CD4-positive, alpha-beta T cell treated with Interleukin-4 for 1 hour (primary cell): Measurements from ENCODE around the gene SIK2.

Source experiments
- DNase-seq, 2 donors: peaks; one replicate each; pipeline ENCODE4 v3.0.0-alpha.2; 2020 to 2022

Gene SIK2

GRCh38 chr11:111582881-111583280 lies 19.4 kb upstream of the SIK2 start:
- DNase-seq = no peak

DNA sequence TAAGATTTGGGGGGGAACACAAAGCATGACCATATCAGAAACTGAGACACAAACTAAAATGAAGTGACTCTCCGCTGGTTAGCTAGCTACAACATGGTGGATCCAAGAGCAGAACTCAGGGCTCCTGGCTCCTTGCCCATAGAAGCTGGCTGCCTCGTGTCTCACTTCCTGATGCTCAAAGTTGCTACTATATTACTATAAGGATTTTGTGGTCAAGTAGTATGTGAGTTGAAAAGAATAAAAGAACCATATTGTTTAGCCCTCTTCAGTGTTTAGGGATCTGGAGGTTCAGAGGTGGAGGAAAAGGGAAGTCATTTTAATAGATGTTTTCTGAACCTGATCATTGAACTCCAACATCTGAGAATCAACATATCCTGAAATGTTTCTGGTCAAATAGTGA lies 16.9 kb upstream of the SIK2 start:
- DNase-seq = no peak

- DNase-seq = peak; percentile 41 to 73
Observed at GRCh38 chr11:111586388-111586831, 15.8 kb upstream of the SIK2 start.

DNA sequence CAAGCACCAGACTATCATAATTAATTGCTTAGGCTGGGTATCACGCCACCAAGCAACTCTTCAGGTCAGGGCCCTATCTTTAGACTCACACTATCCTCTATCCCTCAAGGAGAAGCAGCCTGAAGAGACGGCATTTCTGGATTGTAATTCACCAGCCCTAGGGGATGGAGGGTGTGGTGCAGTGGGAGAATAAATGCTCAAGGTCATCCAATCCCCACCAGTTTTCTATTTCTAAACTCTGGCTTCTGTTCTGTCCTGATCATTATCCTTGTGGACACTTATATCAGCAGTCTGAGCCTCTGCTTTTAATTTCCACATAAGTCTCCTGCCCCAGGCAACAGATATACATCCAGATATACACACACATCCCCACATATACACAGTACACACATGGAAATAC lies 13.1 kb upstream of the SIK2 start:
- no peak for DNase-seq

DNA sequence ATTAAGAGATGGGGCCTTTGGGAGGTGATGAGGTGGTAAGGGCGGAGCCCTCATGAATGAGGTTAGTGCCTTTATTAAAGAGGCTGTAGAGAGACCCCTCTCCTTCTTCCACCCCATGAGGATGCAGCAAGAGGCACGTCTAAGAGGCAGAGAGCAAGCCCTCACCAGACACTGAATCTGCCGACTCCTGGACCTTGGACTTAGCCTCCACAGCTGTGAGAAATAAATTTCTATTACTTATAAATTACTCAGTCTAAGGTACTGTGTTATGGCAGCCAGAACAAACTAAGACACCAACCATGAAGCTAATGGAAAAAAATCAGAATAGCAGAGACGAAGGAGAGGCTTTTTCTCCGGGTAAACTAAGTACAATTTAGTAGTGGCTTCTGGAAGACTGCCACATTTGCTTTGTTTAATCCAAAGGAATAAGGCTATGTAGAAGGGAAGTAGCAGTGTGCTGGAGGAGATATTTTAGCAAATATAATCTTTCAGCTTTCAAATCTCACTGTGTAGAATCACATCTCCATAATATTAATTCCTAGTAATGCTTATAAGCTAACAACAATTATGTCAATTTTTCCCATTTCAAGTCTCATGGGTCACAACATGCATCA lies 12.3 kb upstream of the SIK2 start:
- no peak for DNase-seq

DNA sequence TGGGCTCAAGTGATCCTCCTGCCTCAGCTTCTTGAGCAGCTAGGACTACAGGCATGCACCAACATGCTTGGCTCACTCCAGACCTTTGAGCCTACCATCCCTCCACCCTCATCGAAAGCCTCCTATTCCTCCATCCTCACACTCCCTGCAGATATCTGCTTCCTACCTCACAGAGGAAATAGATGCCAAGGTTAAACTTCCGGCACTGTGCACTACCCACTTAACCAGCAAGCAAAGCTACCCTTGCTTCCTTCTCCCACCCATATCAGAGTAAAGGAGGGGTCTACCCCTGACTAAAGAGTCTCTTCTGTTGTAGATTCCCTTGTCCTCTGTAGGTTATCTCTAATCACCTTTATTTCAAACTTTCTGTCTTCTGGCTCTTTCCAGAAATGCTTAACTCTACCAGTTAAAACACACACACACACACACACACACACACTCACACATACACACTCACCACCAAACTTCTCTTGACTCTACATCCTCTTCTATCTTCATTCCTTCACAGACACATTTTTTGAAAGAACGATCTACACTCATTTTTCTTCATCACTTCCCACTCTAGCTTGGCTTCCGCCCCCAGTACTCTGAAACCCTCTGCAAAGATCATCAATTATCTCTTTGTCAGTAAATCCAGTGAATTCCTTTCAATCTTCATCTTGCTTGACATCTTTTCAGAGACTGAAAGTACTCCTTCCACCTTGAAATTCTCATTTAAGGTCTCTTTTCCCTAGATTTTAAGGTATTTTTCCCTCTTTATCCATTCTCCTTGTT lies 10.9 kb upstream of the SIK2 start:
- no peak for DNase-seq

- no peak for DNase-seq
Observed at GRCh38 chr11:111592491-111592890, 9.8 kb upstream of the SIK2 start.

GRCh38 chr11:111596319-111596718 lies 5.9 kb upstream of the SIK2 start:
- no peak for DNase-seq

GRCh38 chr11:111598148-111598547 lies 4.1 kb upstream of the SIK2 start:
- no peak for DNase-seq

GRCh38 chr11:111598559-111598958 lies 3.7 kb upstream of the SIK2 start:
- DNase-seq = no peak

DNA sequence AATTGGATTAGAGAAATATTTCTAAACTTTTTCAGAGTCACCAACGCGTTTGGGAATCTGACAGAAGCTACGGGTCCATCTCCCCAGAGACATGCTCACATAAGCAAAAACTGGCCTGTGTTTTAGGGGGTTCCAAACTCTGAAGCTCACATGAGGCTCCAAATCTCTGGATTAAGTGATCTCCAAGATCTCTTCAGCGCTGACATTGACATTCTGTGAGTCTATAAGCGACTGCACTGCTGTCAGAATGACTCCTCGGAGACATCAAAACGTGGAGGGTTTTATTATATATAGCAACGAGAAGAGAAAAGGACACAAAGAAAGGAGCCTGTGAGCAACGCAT lies 642 bp upstream of the SIK2 start:
- DNase-seq = no peak

DNA sequence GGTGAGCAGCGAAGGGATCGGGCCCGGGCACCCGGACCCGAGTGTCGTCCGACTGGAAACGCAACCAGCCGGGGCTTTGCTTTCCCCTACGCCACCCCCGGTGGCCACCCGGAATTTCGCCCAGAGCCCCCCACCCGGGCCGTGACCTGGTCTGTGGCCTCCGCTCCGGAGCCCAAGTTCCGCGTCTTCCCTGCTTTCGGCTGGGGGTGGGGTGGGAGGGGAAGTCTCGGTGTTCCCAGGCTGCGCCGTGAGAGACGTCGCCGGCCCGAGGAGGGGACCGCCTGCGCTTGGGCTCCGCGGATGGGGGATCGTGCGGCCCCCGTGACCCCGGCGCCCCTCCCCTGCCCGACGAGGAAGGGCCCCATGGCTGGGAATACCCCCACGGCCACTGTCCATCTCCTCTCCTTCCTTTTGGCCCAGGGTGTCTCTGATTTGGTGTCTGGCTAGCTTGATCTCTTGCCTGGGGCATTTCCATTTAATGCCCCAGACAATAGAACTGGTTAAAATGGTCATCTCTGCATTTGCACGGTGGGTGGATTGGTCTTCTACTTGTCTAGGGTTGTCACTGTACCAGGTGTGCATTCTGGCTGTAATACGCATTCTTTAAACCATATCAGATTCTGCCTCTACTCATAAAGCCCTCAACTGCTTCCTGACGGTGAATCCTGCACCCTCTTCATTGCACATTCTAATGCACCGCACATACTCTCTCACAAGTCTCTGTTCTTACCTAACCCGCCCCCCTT lies 789 bp downstream of the SIK2 start:
- DNase-seq = peak; percentile 19 to 44

GRCh38 chr11:111603611-111604130 lies 1.4 kb downstream of the SIK2 start:
- no peak for DNase-seq

DNA sequence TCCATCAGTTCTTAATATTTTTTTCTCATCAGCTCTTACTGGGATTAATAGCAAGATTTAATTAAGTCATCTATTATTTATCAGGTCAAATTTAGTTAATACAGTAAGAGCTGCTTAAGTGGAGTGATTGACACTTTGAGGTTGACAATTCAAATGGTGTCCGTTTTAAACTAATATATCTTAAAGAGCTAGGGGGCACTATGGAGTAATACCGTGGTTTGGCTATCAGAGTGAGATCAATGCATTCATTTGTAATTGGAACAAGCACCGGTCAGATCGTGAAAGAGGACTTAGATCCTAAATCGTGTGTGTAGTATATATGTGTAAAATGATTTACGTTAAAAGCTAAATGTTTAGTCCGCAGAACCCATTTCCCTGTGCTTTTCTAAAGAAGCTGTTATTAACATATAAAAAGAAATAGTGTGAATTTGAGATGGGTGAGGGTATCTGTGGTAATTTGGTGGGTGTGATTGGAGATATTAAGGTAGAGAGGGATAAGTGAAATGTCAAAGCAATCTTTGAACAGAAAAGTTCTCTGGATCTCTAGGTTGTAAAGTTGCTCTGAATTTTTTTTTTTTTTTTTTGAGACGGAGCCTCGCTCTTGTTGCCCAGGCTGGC lies 2.3 kb downstream of the SIK2 start:
- DNase-seq = peak in 1 of 2 donors; percentile 74

DNA sequence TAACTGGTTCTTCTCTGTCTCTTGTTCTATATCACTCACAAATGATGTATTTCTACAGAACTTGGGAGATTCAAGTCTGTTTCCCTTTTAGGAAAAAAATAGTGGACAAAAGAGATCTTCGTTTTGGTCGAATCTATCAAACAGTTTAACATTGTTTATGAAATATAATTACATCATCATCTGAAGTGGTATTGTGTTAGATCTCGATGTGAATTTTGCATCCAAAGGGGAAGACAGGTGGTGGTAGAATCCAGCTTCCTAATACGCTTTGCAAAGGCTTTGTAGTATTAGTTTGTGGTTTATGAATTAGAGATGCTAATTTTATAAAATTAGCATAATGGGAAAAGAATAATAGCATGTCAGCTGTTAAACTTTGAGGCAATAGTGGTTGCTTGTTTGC lies 3.4 kb downstream of the SIK2 start:
- no peak for DNase-seq

DNA sequence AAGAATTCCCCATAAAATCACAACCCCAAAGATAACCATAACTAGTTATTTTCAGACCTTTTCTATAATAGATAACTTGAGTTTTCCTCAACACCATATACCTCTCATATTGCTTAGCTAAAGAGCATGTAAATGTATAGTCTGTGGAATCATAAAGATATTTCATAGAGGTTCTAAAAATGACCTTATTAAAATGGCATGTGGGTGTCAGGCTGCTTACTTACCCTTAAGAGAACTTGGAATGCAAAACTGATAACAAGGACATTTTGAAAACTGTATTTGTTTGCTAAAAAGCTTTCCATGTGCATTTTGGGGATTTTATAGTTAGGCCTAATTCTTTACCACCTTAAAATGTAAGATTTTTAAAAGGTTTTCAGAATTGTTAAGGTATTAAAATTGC lies 4.7 kb downstream of the SIK2 start:
- DNase-seq = no peak

DNA sequence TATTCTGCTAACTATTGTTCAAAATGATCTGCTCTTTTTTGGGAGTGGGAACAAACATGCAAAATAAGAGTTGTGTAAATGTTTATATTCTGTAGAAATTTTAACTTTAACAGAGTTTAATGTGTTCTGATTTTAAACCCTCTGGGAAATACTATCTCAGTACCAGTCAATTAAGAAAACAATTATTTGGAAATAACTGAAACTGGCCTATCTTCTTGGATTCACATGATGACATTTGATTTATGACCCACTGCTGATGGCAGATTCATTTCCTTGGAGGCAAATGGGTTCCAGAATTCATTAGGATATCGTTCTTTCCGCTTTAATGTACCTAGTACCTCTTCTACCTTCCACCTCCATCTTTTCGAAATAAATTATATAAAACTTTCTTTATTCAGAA lies 5.5 kb downstream of the SIK2 start:
- DNase-seq = no peak

DNA sequence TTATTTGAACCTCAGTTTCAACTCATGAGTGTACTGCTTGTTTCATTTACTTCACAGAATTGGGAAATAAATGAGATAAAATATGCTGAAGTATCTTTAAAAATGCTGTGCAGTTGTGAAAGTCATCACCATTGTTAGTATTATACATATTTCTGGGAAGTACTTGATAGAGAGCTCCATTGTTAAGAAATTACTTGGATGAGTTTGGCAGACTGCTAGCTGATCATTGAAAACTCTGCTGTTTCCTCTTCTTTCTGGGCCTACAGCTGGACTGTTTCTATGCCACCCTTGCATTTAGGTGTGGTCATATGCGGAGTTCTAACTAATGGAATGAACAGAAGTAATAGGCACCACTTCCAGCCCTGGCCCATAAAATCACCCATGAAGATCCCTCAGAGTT lies 10.0 kb downstream of the SIK2 start:
- no peak for DNase-seq

DNA sequence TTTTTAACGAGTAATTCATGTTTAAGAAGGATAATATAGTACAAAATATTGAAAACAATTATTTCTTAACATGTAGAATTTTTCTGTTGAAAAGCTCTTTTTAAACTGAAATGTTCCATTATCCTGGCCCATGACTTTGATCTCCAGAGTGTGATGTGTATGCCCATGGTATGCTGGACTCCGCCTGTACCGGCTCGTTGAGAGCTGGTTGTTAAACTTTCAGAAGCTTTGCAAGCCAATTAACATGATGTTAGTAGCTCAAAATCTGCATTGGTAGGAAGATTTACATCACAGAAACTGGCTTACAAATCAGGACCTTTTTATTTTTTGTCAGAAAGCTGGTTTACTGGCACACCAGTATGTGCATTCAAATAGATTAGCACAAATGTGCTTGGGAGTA lies 15.0 kb downstream of the SIK2 start:
- no peak for DNase-seq

GRCh38 chr11:111620518-111620917 lies 18.3 kb downstream of the SIK2 start:
- DNase-seq = no peak

- DNase-seq = no peak
Observed at GRCh38 chr11:111623527-111624030, 21.3 kb downstream of the SIK2 start.

DNA sequence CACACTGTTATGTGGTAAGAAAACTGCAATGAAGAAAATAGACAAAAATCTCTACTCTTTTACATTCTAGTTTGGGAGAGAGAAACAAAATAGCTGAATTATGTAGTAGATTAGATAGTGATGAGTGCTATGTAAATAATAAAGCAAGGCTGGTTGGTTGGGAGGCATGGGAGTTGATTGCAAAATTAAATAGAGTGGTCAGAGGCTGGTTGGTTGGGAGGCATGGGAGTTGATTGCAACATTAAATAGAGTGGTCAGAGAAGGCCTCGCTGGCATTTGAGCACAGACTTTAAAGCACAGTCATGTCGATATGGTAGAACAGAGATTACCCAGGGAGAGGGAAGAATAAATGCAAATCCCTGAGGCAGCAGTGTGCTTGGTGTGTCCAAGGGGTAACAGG lies 22.4 kb downstream of the SIK2 start:
- DNase-seq = no peak

GRCh38 chr11:111627591-111627990 lies 25.3 kb downstream of the SIK2 start:
- no peak for DNase-seq
